Sigmoid colon (tissue), 7 donors: Measurements from ENCODE around the gene TOR1A. TPM values are rescaled to one million over a fixed set of nuclear protein-coding genes. Genes with fewer than 3 reads are reported as not detected.

ENCODE experiments used
- DNase-seq: peaks from one replicate; pipeline ENCODE4 v3.0.0-alpha.2; 2019
- H3K27ac ChIP-seq, 4 donors: fragments of 200-600 bp; sonication (generic); one replicate each; pipeline ENCODE4 v1.5.1; 2016 to 2019; ENCODE audit warnings: mild to moderate bottlenecking in 1 of 4
- H3K27me3 ChIP-seq, 3 donors: fragments of 200-600 bp; sonication (generic); one replicate each; pipeline ENCODE4 v1.5.1; 2019; ENCODE audit warnings: mild to moderate bottlenecking in 1 of 3
- H3K36me3 ChIP-seq, 4 donors: fragments of 200-600 bp; sonication (generic); one replicate each; pipeline ENCODE4 v1.5.1; 2016 to 2019
- H3K4me1 ChIP-seq, 4 donors: fragments of 200-600 bp; sonication (generic); one replicate each; pipeline ENCODE4 v1.5.1; 2017 to 2019
- H3K4me3 ChIP-seq, 4 donors: fragments of 200-600 bp; sonication (generic); one replicate each; pipeline ENCODE4 v1.5.1; 2017 to 2019; ENCODE audit warnings: mild to moderate bottlenecking in 2 of 4, moderate library complexity in 1 of 4
- H3K9me3 ChIP-seq, 4 donors: fragments of 200-600 bp in 3 of 4; sonication (generic) in 3 of 4; one replicate each; pipeline versions ENCODE4 v1.5.1 to v1.6.1; 2013 to 2019
- CTCF ChIP-seq, 4 experiments: fragments of 450-650 bp in 3 of 4; fragments of 200-600 bp in 1 of 4; IDR thresholded peaks; one replicate each; pipeline ENCODE4 v1.5.1; 2016 to 2019; ENCODE audit warnings: antibody characterized with exemption in 4 of 4, mild to moderate bottlenecking in 3 of 4, moderate library complexity in 2 of 4
- EP300 ChIP-seq, 4 donors: sonication (generic); formaldehyde crosslinking; IDR thresholded peaks; one replicate each; pipeline ENCODE4 v1.6.1; 2017; ENCODE audit warnings: antibody characterized with exemption in 4 of 4
- POLR2A ChIP-seq, 2 donors: fragments of 450-650 bp; IDR thresholded peaks; one replicate each; pipeline ENCODE4 v1.6.1; 2016; ENCODE audit warnings: antibody characterized with exemption in 2 of 2, mild to moderate bottlenecking in 2 of 2, moderate library complexity in 2 of 2
- POLR2AphosphoS5 ChIP-seq, 4 donors: sonication (generic); formaldehyde crosslinking; IDR thresholded peaks; one replicate each; pipeline ENCODE4 v1.6.1; 2017; ENCODE audit warnings: antibody characterized with exemption in 4 of 4
- WGBS, 2 donors: extraction: QIAGEN DNeasy Blood & Tissue Kit; methylation state at CpG; one replicate each; pipeline ENCODE4 v1.1.7; 2013; 5-methylcytosine and 5-hydroxymethylcytosine counted together
- intact Hi-C: fragments of 100-400 bp; cut with DNase I; formaldehyde crosslinking; loops from one replicate; pipeline ENCODE4 v1.15.1; 2023
- polyA plus RNA-seq, 3 donors: library from polyadenylated mRNA; stranded (reverse); fragments of 200-250 nt; gene quantifications; one replicate each; pipeline ENCODE4 v1.2.3, GENCODE V29; 2013
- total RNA-seq, 4 donors: library from RNA; depleted of rRNA; stranded (reverse); fragments of >200 nt; gene quantifications; one replicate each; pipeline ENCODE4 v1.1.0, GENCODE V29; 2016
- donor health status: healthy with polysubstance abuse.
- donor health status: Bipolar disorder and iron deficiency.
- donor health status: healthy.

Gene TOR1A
- total and polyA plus RNA-seq, 7 donors, result 12.5 to 51.2 (median 31.6) TPM

GRCh38 chr9:129826344-129826743 lies 2.4 kb upstream of the TOR1A start:
- H3K27ac ChIP-seq, result no peak overlapping the region
- TF ChIP-seq CTCF (IDR thresholded peaks at IDR 0.05), result no peak
- no peak for TF ChIP-seq POLR2A (IDR thresholded peaks at IDR 0.05)
- no peak for TF ChIP-seq EP300 (IDR thresholded peaks at IDR 0.05)
- TF ChIP-seq POLR2AphosphoS5 (IDR thresholded peaks at IDR 0.05), result no peak
- peaks cover 24 to 61% (median 36%) of the 10 kb centered on the region in 4 donors for H3K36me3 ChIP-seq
- 80 to 85% methylated on average over 6 of the region's 6 CpGs for WGBS, 2 donors
- intact Hi-C loops, result no loop called here
- no peaks in the 10 kb centered on the region for H3K9me3 ChIP-seq
- H3K4me1 ChIP-seq, result peaks cover 0 to 10% (median 9%) of the 10 kb centered on the region in 4 donors
- no peak for DNase-seq
- no peaks in the 10 kb centered on the region for H3K27me3 ChIP-seq
- no peak overlapping the region for H3K4me3 ChIP-seq

- Histone ChIP-seq H3K36me3 (peaks cover 15 to 58% (median 25%) of the 10 kb centered on the region in 4 donors), H3K27ac (peak overlapping the region; percentile 80 to 82 (median 82))
Measured at GRCh38 chr9:129823542-129823934, 398 bp downstream of the TOR1A start.

GRCh38 chr9:129822898-129823541 lies 916 bp downstream of the TOR1A start:
- TF ChIP-seq CTCF (IDR thresholded peaks at IDR 0.05) (no peak), POLR2A (IDR thresholded peaks at IDR 0.05) (no peak), EP300 (IDR thresholded peaks at IDR 0.05) (no peak), POLR2AphosphoS5 (IDR thresholded peaks at IDR 0.05) (no peak)
- peaks cover 20 to 58% (median 25%) of the 10 kb centered on the region in 4 donors for H3K36me3 ChIP-seq
- H3K4me1 ChIP-seq, result peaks cover 0 to 10% (median 9%) of the 10 kb centered on the region in 4 donors
- peak overlapping the region; percentile 80 to 82 (median 82) for H3K27ac ChIP-seq
- intact Hi-C loops, result no loop called here
- H3K9me3 ChIP-seq, result no peaks in the 10 kb centered on the region
- DNase-seq, result no peak
- H3K27me3 ChIP-seq, result no peaks in the 10 kb centered on the region
- peak overlapping the region; percentile 73 to 90 (median 86) for H3K4me3 ChIP-seq
- 19 to 20% methylated on average over 26 of the region's 26 CpGs for WGBS, 2 donors

More at GRCh38 chr9:129823542-129823934, 398 bp downstream of the TOR1A start:
- Histone ChIP-seq H3K9me3 (no peaks in the 10 kb centered on the region), H3K4me1 (peaks cover 0 to 10% (median 9%) of the 10 kb centered on the region in 4 donors), H3K4me3 (peak overlapping the region; percentile 73 to 90 (median 86)), H3K27me3 (no peaks in the 10 kb centered on the region)
- 2% methylated on average over 15 of the region's 15 CpGs for WGBS, 2 donors
- intact Hi-C loops, result no loop called here
- TF ChIP-seq POLR2AphosphoS5 (IDR thresholded peaks at IDR 0.05) (no peak), POLR2A (IDR thresholded peaks at IDR 0.05) (no peak), CTCF (IDR thresholded peaks at IDR 0.05) (no peak), EP300 (IDR thresholded peaks at IDR 0.05) (no peak)
- DNase-seq, result no peak

- DNase-seq, result no peak
- 91 to 92% methylated on average over 14 of the region's 14 CpGs for WGBS, 2 donors
- no peak for TF ChIP-seq POLR2AphosphoS5 (IDR thresholded peaks at IDR 0.05)
- Histone ChIP-seq H3K9me3 (no peaks in the 10 kb centered on the region), H3K4me3 (no peak overlapping the region), H3K36me3 (peaks cover 20 to 92% (median 34%) of the 10 kb centered on the region in 4 donors), H3K4me1 (no peaks in the 10 kb centered on the region), H3K27ac (no peak overlapping the region), H3K27me3 (no peaks in the 10 kb centered on the region)
- intact Hi-C loops, result no loop called here
Measured at GRCh38 chr9:129816501-129817435, 7.2 kb downstream of the TOR1A start.

GRCh38 chr9:129815278-129815677 lies 8.7 kb downstream of the TOR1A start:
- no peak overlapping the region for H3K27ac ChIP-seq
- no peak for DNase-seq
- no peaks in the 10 kb centered on the region for H3K4me1 ChIP-seq
- WGBS, 2 donors, result 90 to 93% methylated on average over 11 of the region's 11 CpGs
- intact Hi-C loops, result no loop called here
- H3K27me3 ChIP-seq, result no peaks in the 10 kb centered on the region
- H3K9me3 ChIP-seq, result no peaks in the 10 kb centered on the region
- H3K36me3 ChIP-seq, result peaks cover 12 to 85% (median 20%) of the 10 kb centered on the region in 4 donors
- TF ChIP-seq POLR2AphosphoS5 (IDR thresholded peaks at IDR 0.05) (no peak), EP300 (IDR thresholded peaks at IDR 0.05) (no peak), POLR2A (IDR thresholded peaks at IDR 0.05) (no peak), CTCF (IDR thresholded peaks at IDR 0.05) (no peak)
- H3K4me3 ChIP-seq, result no peak overlapping the region
